ENCODE results near the gene RALGPS1.

RALGPS1 gene

GRCh38 chr9:126906091-126906490 is 8.5 kb upstream of the RALGPS1 start:
- no peak for DNase-seq (ENCODE audit: low read depth)

- DNase-seq (ENCODE audit: low read depth): no peak
These were observed 7.5 kb upstream of the RALGPS1 start for GRCh38 chr9:126907058-126907457.

- DNase-seq (ENCODE audit: low read depth): no peak
These were observed 767 bp downstream of the RALGPS1 start for GRCh38 chr9:126915281-126915816.

DNA sequence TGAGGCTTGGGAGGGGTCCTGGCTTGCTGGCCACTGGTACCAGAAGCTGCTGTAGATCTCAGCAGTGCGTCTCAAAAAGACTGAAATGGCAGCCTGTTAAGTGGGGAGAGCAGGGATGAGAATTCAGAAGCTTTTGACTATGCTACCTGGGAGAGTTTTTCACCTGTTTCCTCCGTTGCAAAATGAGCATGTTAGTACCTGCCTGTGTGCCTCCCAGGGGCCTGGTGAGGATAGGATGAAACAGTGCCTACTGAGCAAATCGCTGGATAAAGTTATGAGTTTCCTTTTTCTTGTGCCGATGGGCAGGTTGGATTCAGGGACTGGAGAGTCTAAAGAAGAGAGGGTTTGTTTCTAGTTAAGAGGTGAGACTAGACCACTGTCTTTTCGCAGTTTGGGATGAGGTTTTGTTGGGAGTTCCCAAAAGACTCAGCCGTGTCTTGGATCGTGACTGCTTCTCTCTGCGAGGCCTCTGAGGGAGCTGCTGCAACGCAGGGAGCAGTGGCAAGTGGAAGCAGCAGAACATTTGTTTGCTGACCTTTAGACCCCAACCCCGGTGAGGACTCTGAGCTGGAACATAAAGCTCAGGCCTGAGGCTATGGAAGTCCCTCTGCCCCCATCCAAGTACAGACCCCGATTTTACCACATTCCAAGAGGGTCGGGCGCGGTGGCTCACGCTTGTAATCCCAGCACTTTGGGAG is 1.4 kb downstream of the RALGPS1 start:
- DNase-seq (ENCODE audit: low read depth): no peak

GRCh38 chr9:126916909-126917308 is 2.3 kb downstream of the RALGPS1 start:
- DNase-seq (ENCODE audit: low read depth): no peak

- no peak for DNase-seq (ENCODE audit: low read depth)
These were observed 4.6 kb downstream of the RALGPS1 start for GRCh38 chr9:126919193-126919592.

GRCh38 chr9:126925876-126926275 is 11.3 kb downstream of the RALGPS1 start:
- no peak for DNase-seq (ENCODE audit: low read depth)

- DNase-seq (ENCODE audit: low read depth): no peak
These were observed 11.8 kb downstream of the RALGPS1 start for GRCh38 chr9:126926364-126926763.

DNA sequence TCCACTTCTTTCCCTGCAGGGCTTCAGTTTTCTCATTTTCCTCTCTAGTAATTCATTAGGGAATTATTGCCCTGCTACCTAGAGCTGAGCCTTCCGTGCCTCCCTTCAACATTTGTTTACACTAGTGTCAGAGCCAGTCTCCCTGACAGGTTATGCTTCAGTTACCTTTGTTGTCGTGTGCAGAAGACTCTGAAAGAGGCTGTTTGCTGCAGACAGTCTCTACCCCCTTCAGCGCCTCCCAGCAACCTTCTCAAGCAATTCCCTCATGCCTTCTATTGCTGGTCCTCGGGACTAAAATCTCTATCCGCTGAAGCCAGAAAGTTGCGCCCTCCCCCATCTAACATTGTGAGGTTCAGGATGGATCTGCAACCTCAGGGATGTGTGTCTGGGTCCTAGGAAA is 12.8 kb downstream of the RALGPS1 start:
- DNase-seq (ENCODE audit: low read depth): no peak

DNA sequence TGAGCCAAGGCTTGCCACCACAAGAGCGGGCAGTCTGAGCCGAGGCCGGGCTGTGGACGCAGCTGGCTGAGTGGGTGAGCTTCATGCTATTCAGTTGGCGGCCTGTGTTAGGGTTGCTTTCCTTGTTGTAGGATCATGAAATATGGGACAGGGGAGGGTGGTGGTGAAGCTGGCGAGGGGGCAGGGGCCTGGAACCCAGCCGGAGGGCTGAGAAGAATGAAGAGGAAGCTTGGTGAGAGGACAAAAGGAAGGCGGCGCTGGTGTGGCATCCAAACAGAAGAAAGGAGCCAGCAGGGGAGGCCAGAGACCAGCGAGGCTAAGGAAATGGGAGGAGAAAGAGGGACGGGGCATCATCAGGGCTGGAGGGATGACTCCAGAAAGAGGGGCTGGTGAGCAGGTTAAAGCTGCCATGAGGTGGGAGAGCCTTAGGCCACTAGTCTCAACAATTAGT is 18.3 kb downstream of the RALGPS1 start:
- no peak for DNase-seq (ENCODE audit: low read depth)

DNA sequence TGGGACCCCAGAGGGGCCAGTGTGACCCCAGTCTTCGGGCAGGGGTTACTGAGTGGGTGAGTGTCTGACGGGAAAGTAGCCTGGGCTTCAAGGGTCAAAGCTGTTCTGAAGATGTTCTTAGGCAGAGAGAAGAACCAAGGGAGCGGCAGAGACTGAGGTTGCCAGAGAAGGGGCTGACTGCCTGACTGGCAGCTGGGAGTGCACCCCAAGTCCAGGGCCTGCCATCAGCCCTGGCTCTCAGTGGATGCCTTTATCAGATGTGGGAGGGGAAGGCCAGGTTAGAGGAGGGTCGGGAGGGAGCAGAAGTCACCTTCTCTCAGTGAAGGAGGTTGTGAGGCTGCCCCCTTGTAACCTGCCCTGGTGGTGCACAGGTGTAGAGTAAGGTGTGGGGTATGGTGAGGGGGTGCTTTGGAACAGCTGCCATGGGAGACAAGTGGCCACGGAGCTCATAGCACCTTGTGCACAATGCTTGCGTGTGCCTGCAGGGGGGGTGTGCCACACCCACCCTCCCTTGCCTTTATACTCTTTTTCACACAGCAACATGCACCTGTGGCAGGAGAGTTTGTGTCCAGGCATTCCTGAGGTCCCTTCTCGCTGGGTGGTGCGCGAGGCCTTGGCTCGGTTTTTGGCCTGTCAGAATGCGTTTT is 18.9 kb downstream of the RALGPS1 start:
- DNase-seq (ENCODE audit: low read depth): no peak

DNA sequence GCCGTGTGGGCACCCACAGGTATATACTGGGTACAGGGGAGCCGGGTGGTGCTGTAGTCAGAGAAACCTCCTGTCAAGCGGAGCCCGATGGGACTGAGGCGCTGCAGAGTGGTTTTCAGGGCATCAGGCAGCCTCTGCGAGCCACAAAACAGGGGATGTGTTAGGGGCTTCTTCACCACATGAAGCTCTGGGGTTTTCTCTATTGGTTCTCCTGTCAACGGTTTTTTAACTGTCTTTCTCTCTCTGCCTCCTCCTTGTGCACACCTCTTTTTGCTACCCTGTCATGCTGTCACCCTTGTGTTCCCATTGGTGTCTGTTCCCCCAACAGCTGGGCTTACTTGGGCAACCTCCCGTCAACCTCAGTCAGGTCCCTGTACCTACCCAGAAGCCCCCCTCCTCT is 19.9 kb downstream of the RALGPS1 start:
- no peak for DNase-seq (ENCODE audit: low read depth)

DNA sequence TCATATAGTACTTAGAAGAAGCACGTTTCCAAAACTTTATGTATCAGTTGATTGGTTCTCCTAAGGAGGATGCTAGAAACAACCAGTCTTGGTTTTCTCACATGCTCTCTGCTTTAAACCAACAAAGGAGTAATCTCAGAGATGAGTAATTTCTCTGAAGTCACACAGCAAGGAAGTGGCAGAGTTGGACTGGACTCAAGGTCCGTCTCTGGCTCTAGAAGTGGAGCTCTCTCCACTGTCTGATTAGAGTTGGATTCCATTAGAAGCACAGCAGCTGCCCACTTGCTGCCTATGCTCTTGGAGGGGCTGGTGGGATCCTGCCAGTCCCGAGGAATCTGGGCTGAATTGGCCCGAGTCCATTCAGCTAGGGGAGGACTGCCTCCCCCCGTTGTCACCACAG is 21.0 kb downstream of the RALGPS1 start:
- no peak for DNase-seq (ENCODE audit: low read depth)

GRCh38 chr9:126937444-126937843 is 22.9 kb downstream of the RALGPS1 start:
- DNase-seq (ENCODE audit: low read depth): no peak

DNA sequence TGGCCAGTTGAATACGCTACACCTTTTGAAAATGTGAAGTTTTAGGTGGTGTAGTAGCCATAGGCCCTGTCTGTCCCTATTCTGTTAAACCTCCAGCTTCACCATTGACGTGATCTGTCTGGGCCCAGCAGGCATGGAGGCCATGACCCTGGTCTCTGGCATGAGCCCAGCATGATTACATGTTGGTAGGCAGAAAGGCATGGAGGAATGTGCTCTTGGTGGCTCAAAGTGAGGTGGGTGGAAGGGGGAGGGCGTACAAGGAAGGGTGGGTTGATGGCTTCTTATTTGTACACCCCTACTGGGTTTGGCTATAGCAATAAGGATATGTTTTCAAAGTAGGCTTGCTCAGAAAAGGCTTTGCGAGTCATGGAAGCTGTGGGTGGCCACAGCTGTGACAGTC is 23.7 kb downstream of the RALGPS1 start:
- DNase-seq (ENCODE audit: low read depth): no peak

GRCh38 chr9:126939821-126940221 is 25.2 kb downstream of the RALGPS1 start:
- no peak for DNase-seq (ENCODE audit: low read depth)

DNA sequence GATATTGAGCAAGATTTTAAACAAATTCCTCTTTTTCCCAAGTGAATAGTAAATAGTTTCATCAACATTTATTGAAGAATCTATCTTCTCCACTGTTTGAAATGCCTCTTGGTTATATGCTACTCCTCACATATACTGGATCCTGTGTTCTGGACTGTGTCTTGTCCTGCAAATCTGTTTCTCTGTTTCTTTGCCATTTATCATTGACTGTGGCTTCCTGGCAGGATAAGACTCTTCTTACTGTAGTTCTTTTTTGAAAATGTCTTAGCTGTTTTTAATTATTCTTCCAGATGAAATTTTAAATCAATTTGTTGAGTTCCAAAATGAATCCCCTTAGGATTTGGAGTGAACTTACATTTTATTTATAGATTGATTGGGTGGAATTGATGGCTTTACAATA is 27.8 kb downstream of the RALGPS1 start:
- no peak for DNase-seq (ENCODE audit: low read depth)

DNA sequence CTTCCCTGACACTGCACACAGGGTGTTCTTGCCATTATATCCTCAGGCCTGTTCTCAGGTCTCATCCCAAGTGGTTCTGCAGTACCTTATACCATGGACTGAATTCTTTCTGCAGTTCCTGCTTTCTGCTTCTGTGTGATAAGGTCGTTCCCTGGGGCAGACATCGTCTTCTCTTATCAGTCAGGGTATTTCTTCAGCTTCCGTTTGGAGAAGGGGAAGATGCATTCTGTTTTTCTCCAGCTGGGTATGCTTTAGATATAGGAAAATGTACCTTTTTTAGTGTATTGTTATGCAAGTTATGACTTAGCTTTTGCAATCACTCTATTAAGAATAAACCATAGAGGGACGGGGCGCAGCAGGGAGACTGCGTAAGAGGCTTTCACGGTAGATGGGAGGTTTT is 31.1 kb downstream of the RALGPS1 start:
- DNase-seq (ENCODE audit: low read depth): no peak

DNA sequence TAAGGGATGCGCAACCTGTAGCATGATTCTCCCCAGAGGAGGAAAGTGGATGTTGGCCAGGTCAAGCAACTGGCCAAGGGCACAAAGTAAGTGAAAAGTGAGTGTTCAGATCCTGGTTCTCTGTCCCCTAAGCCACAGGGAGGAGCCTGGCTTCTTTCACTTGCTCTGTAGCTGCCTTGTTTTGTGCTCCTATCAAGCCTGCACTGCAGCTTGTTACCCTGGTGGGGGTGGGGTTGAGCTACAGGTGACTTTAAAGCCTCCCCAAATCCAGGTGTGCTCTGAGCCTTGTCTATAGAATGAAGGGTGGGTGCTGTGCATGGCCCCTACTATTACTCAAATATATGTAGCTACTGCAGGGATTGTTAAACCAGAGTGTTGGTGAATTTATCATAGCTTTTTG is 32.9 kb downstream of the RALGPS1 start:
- DNase-seq (ENCODE audit: low read depth): no peak

GRCh38 chr9:126952205-126952977 is 37.8 kb downstream of the RALGPS1 start:
- DNase-seq (ENCODE audit: low read depth): no peak

DNA sequence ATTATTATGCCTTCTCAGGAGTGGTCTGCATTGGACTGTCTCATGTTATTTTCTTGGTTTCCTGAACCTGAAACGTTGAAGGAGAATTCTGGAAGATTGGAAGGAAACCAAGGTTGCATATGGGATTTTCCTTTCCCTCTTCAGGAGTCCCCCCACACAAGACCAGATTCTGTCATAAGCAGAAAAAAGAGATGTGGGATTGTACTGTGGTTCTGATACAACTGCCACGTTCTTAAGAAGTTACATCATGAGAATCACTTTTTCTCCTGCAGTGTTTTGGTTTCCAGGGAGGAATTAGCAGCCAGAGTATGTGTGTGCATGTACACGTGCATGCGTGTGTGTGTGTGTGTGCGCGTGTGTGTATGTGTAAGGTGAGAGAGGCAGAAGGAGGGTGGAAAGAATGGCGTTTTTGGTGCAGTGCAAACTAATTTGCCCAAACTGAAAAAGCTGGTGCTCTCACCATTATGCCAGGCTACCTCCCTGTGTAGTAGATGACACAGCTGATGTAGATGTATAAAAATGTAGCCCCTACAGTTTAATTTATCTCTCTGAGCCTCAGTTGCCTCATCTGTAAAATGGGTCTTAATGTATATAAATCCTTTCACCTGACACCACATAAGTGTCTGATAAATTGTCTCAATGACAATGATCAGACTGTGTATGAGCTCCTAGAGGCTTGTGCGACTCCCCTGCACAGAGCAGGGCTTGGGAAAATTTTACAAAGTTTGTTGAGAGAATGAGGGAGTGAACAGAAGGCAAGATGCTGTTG is 38.6 kb downstream of the RALGPS1 start:
- DNase-seq (ENCODE audit: low read depth): no peak

DNA sequence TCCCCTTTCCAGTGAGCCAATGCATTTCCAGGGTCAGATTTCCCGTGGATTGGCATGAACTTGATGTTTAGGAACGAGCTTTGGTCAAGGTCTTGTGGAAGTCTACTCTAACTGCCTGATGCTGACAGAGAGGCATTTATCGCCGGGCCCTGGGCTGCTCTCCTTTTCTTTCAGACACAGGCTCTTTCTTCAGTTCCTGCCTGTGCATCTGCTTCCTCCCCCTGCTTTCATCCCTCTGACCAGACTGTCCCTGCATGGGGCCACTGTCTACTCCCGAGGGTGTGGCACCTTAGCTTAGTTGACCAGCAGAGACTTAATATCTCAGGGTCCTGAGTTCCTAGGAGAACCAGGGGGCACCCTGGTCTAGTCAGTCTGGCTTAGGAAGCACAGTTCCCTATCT is 41.2 kb downstream of the RALGPS1 start:
- DNase-seq (ENCODE audit: low read depth): no peak

All from stimulated activated CD8-positive, alpha-beta memory T cell treated with anti-CD3 and anti-CD28 coated beads, Interleukin-4, amount 100 ng/mL, for 24 hours (primary cell).